GM23248 (cell line): ENCODE data around the gene POU3F1. TPM values are rescaled to one million over a fixed set of nuclear protein-coding genes. Genes with fewer than 3 reads are reported as not detected.

Experiments
- DNase-seq: peaks from one replicate; pipeline ENCODE4 v3.0.0-alpha.2; 2015
- H2AFZ ChIP-seq: fragments of 200-600 bp; sonication (generic); 2 replicates; pipeline ENCODE4 v1.6.1; 2016; ENCODE audit warnings: antibody characterized with exemption
- H3F3A ChIP-seq: fragments of 200-600 bp; sonication (generic); 2 replicates; pipeline ENCODE4 v1.6.1; 2016; ENCODE audit warnings: mild to moderate bottlenecking, antibody characterized with exemption, mixed run types; ENCODE audit not compliant: insufficient read depth
- H3K27ac ChIP-seq: fragments of 200-600 bp; sonication (generic); 2 replicates; pipeline ENCODE4 v1.5.1; 2016; ENCODE audit warnings: mild to moderate bottlenecking
- H3K27me3 ChIP-seq: fragments of 200-600 bp; sonication (generic); replicated peaks from 2 replicates; pipeline ENCODE4 v1.6.1; 2016; ENCODE audit warnings: mild to moderate bottlenecking; ENCODE audit not compliant: insufficient read depth
- H3K36me3 ChIP-seq: fragments of 200-600 bp; sonication (generic); 2 replicates; pipeline ENCODE4 v1.6.1; 2016; ENCODE audit warnings: low read depth, mild to moderate bottlenecking
- H3K4me1 ChIP-seq: fragments of 200-600 bp; sonication (generic); 2 replicates; pipeline ENCODE4 v1.6.1; 2016; ENCODE audit warnings: mild to moderate bottlenecking; ENCODE audit not compliant: insufficient read depth
- H3K4me2 ChIP-seq: fragments of 200-600 bp; sonication (generic); one replicate; pipeline ENCODE4 v1.6.1; 2016; ENCODE audit warnings: mild to moderate bottlenecking; ENCODE audit not compliant: unreplicated experiment
- H3K4me3 ChIP-seq: fragments of 200-600 bp; sonication (generic); 2 replicates; pipeline ENCODE4 v1.5.1; 2016; ENCODE audit warnings: mild to moderate bottlenecking
- H3K79me2 ChIP-seq: fragments of 200-600 bp; sonication (generic); 2 replicates; pipeline ENCODE4 v1.6.1; 2016; ENCODE audit warnings: mild to moderate bottlenecking; ENCODE audit not compliant: insufficient read depth
- H3K9ac ChIP-seq: fragments of 200-600 bp; sonication (generic); 2 replicates; pipeline ENCODE4 v1.6.1; 2016; ENCODE audit warnings: mild to moderate bottlenecking
- H3K9me2 ChIP-seq: fragments of 200-600 bp; sonication (generic); 2 replicates; pipeline ENCODE4 v1.6.1; 2016; ENCODE audit warnings: mixed run types, mild to moderate bottlenecking, moderate library complexity; ENCODE audit not compliant: insufficient read depth
- H3K9me3 ChIP-seq: fragments of 200-600 bp; sonication (generic); one replicate; pipeline ENCODE4 v1.6.1; 2017; ENCODE audit warnings: low read depth
- H4K20me1 ChIP-seq: fragments of 200-600 bp; sonication (generic); 2 replicates; pipeline ENCODE4 v1.6.0; 2016; ENCODE audit not compliant: insufficient read depth
- EZH2 ChIP-seq: fragments of 200-600 bp; sonication (generic); IDR thresholded peaks from 2 replicates; pipeline ENCODE4 v1.6.1; 2018; ENCODE audit warnings: antibody characterized with exemption, mild to moderate bottlenecking; ENCODE audit not compliant: insufficient read depth, poor library complexity, severe bottlenecking
- EZH2phosphoT487 ChIP-seq: fragments of 200-600 bp; sonication (generic); IDR thresholded peaks from 2 replicates; pipeline ENCODE4 v1.6.1; 2018; ENCODE audit warnings: antibody characterized with exemption, moderate library complexity, mild to moderate bottlenecking, low read depth; ENCODE audit not compliant: insufficient read depth
- WGBS, 2 experiments: methylation state at CpG; one replicate each; pipeline ENCODE4 v1.1.6; 2015 to 2017; ENCODE audit warnings: low lambda C conversion rate in 2 of 2, low coverage in 1 of 2; ENCODE audit errors: missing lambda C conversion rate in 2 of 2; 5-methylcytosine and 5-hydroxymethylcytosine counted together
- in situ Hi-C: fragments of 300-500 bp; cut with MboI; formaldehyde crosslinking; loops from 2 replicates; pipeline ENCODE4 v1.15.0; 2020
- polyA plus RNA-seq: library from polyadenylated mRNA; unstranded; fragments of >200 nt; fragmentation: Nextera tagmentation; extraction: Ambion mirVana; gene quantifications from 2 replicates; pipeline ENCODE4 v1.2.1, GENCODE V29; 2016
- total RNA-seq: library from RNA; depleted of rRNA; stranded (reverse); fragments of >200 nt; shearing (Covaris generic); gene quantifications from 2 replicates; pipeline ENCODE4 v1.2.3, GENCODE V29; 2014

The POU3F1 gene
- total and polyA plus RNA-seq, 2 experiments from 2014 or later = not detected

DNA sequence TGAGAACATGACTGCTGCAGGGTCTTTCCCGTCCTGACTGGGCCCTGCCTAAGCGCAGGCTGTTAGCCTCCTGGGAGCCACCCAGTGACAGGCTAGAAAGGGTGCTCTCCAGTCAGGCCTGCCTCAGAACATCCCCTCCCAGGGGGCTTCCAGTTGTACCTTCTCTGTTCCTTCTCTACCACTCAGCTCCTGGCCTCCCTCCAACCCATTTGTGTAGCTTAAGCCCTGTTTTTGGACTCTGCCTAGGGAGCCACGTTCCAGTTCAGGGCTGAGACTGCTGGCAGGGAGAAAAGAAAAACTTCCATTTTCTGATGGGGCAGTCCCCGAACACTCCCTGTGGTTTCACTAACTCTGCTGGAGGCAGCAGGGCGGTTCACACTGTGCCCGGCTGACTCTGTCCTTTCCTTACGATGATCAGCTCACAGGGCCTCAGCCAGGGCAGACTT is 15.3 kb upstream of the POU3F1 start:
- peaks cover 7% of the 10 kb centered on the region for H3K4me1 ChIP-seq
- WGBS, 2 experiments = 69 to 70% methylated on average over 7 of the region's 7 CpGs
- H2AFZ ChIP-seq = no peak overlapping the region
- no peak for TF ChIP-seq EZH2phosphoT487
- TF ChIP-seq EZH2 = no peak
- in situ Hi-C loops = no loop called here
- H3K4me2 ChIP-seq = no peak overlapping the region
- no peak overlapping the region for H3K4me3 ChIP-seq
- peaks cover 9% of the 10 kb centered on the region for H3K27me3 ChIP-seq
- no peaks in the 10 kb centered on the region for H3K79me2 ChIP-seq
- no peaks in the 10 kb centered on the region for H3K36me3 ChIP-seq
- no peak overlapping the region for H3K27ac ChIP-seq
- no peaks in the 10 kb centered on the region for H3K9me2 ChIP-seq
- DNase-seq = no peak
- H3K9me3 ChIP-seq = no peaks in the 10 kb centered on the region
- no peak overlapping the region for H3K9ac ChIP-seq
- no peaks in the 10 kb centered on the region for H4K20me1 ChIP-seq
- H3F3A ChIP-seq = no peaks in the 10 kb centered on the region

DNA sequence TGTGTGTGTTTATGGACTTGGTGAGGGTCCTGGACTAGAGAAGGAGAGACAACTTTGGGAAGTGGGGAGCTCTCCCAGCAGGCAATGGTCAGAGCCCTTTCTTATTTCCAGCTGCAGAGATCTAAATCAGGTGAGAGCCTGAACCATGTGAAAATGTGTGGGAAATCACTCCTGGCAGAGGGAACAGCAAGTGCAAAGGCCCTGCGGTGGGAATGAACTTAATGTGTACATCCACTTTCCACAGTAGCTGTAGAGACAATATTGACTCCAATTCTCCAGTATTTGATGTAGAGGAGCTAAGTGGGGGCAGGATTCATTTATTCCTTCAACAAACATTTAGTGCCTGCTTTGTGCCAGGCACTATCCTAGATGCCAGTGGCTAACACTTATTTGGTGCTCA is 14.7 kb upstream of the POU3F1 start:
- H3K9ac ChIP-seq = no peak overlapping the region
- H3K36me3 ChIP-seq = no peaks in the 10 kb centered on the region
- H3K9me3 ChIP-seq = no peaks in the 10 kb centered on the region
- in situ Hi-C loops = no loop called here
- H2AFZ ChIP-seq = no peak overlapping the region
- H3K4me1 ChIP-seq = peaks cover 7% of the 10 kb centered on the region
- 94 to 96% methylated on average over 1 of the region's 1 CpG for WGBS, 2 experiments
- H3K4me3 ChIP-seq = no peak overlapping the region
- no peak overlapping the region for H3K27ac ChIP-seq
- no peaks in the 10 kb centered on the region for H3K9me2 ChIP-seq
- H3K79me2 ChIP-seq = no peaks in the 10 kb centered on the region
- no peak for DNase-seq
- H3K4me2 ChIP-seq = no peak overlapping the region
- TF ChIP-seq EZH2phosphoT487 (no peak), EZH2 (no peak)
- H3K27me3 ChIP-seq = peaks cover 5% of the 10 kb centered on the region; the same call in 1 of the 2 replicates
- no peaks in the 10 kb centered on the region for H4K20me1 ChIP-seq
- H3F3A ChIP-seq = no peaks in the 10 kb centered on the region

DNA sequence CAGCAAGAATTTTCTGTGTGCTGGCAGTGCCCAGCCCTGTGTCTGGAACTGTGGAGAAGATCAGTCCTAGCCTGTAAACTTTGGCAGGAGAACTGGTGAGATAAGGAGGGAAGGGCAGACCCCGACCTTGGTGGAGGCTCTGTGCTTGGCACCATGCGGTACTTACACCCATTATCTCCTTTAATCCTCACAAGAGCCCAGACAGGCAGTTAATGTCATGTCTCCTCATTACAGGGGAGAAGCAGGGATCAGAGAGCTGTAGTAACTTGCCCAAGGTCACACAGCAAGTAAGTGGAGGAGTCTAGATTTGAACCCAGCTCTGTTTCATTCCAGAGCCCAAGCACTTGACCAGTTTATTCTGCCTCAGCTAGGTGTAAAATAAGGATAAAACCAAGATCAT is 13.9 kb upstream of the POU3F1 start:
- H3K9ac ChIP-seq = no peak overlapping the region
- 35 to 47% methylated on average over 2 of the region's 2 CpGs for WGBS, 2 experiments
- peaks cover 7% of the 10 kb centered on the region for H3K4me1 ChIP-seq
- peaks cover 5% of the 10 kb centered on the region; the same call in 1 of the 2 replicates for H3K27me3 ChIP-seq
- no peak overlapping the region for H2AFZ ChIP-seq
- DNase-seq = no peak
- H3K4me3 ChIP-seq = no peak overlapping the region
- H3K4me2 ChIP-seq = no peak overlapping the region
- no peaks in the 10 kb centered on the region for H3F3A ChIP-seq
- H3K9me2 ChIP-seq = no peaks in the 10 kb centered on the region
- H3K27ac ChIP-seq = no peak overlapping the region
- no peaks in the 10 kb centered on the region for H3K9me3 ChIP-seq
- no peaks in the 10 kb centered on the region for H3K36me3 ChIP-seq
- in situ Hi-C loops = no loop called here
- no peaks in the 10 kb centered on the region for H3K79me2 ChIP-seq
- H4K20me1 ChIP-seq = no peaks in the 10 kb centered on the region
- no peak for TF ChIP-seq EZH2
- no peak for TF ChIP-seq EZH2phosphoT487

DNA sequence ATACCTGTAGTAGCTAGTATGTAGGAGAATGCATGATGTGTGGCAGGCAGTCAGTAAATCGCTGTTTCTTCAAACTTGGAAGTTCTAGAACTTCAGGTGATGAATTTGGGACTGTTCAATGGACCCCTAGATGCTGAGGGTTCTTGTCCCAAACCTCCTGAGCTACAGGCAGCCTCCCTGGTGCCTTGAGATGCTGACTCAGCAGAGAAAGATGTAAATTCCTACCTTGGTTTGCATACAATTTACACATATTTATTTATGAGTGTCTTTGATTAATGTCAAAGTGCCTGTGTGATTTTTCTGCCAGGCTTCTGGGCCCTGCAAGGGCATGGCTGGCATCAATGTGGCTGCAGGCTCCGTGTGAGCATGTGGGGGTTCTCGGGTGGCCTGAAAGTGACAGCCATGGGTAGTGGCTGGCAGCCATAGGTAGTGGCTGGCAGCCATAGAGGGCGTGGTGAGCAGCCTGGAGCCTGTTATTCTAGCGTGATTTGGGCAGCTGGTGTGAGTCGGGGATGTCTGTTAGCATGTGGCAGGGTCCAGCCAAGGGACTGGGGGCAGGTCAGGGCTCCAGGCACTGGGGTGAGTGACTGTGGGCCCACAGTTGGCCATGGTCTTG is 13.2 kb upstream of the POU3F1 start:
- H3K4me3 ChIP-seq = no peak overlapping the region
- 26 to 28% methylated on average over 6 of the region's 6 CpGs for WGBS, 2 experiments
- in situ Hi-C loops = no loop called here
- H3K36me3 ChIP-seq = no peaks in the 10 kb centered on the region
- H3K4me1 ChIP-seq = peaks cover 7% of the 10 kb centered on the region
- peaks cover 5% of the 10 kb centered on the region; the same call in 1 of the 2 replicates for H3K27me3 ChIP-seq
- no peaks in the 10 kb centered on the region for H3K9me2 ChIP-seq
- no peak overlapping the region for H2AFZ ChIP-seq
- no peaks in the 10 kb centered on the region for H4K20me1 ChIP-seq
- H3F3A ChIP-seq = no peaks in the 10 kb centered on the region
- H3K79me2 ChIP-seq = no peaks in the 10 kb centered on the region
- H3K9me3 ChIP-seq = no peaks in the 10 kb centered on the region
- no peak overlapping the region for H3K9ac ChIP-seq
- no peak overlapping the region for H3K27ac ChIP-seq
- no peak overlapping the region for H3K4me2 ChIP-seq
- TF ChIP-seq EZH2 = no peak
- no peak for TF ChIP-seq EZH2phosphoT487
- DNase-seq = no peak
